ENCODE data around the gene FXYD6.

FXYD6 gene

DNA sequence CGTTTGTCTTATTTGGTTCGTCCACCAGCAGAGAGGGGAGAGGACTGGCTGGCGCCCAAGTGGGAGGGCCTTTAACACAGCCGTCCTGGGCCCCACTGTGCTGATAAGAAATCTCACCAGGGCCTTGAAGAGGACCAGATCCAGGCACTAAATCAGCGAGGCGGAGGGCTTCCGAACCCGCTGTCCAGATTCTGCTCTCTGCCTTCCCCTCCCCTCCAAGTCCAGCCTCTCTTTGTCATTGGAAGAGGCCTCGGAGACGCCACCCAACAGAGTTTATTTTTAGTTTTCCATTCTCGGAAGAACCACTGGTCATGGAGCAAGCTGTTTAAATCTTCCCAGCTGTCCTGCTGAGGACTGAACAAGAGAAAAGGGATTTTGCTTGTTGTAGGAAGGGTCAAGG is 9.3 kb upstream of the FXYD6 start:
- TF ChIP-seq EP300 (IDR thresholded peaks at IDR 0.05; ENCODE audit: borderline replicate concordance) (no peak), CEBPB (IDR thresholded peaks at IDR 0.05) (no peak), CREB1 (IDR thresholded peaks at IDR 0.05; ENCODE audit: low read depth) (no peak), NFIC (IDR thresholded peaks at IDR 0.05) (no peak), TEAD4 (IDR thresholded peaks at IDR 0.05) (no peak), RAD21 (IDR thresholded peaks at IDR 0.05; ENCODE audit: low read depth) (no peak), TCF12 (IDR thresholded peaks at IDR 0.05; ENCODE audit: low read depth) (no peak), YY1 (IDR thresholded peaks at IDR 0.05; ENCODE audit: low read depth) (no peak), ZBTB7A (IDR thresholded peaks at IDR 0.05; ENCODE audit: low read depth) (no peak), REST (IDR thresholded peaks at IDR 0.05; ENCODE audit: low read depth) (no peak)
- TF ChIP-seq, protein P1, sequence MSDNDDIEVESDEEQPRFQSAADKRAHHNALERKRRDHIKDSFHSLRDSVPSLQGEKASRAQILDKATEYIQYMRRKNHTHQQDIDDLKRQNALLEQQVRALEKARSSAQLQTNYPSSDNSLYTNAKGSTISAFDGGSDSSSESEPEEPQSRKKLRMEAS (IDR thresholded peaks at IDR 0.05): no peak
- TF ChIP-seq, protein P2, sequence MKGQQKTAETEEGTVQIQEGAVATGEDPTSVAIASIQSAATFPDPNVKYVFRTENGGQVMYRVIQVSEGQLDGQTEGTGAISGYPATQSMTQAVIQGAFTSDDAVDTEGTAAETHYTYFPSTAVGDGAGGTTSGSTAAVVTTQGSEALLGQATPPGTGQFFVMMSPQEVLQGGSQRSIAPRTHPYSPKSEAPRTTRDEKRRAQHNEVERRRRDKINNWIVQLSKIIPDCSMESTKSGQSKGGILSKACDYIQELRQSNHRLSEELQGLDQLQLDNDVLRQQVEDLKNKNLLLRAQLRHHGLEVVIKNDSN (IDR thresholded peaks at IDR 0.05): no peak

DNA sequence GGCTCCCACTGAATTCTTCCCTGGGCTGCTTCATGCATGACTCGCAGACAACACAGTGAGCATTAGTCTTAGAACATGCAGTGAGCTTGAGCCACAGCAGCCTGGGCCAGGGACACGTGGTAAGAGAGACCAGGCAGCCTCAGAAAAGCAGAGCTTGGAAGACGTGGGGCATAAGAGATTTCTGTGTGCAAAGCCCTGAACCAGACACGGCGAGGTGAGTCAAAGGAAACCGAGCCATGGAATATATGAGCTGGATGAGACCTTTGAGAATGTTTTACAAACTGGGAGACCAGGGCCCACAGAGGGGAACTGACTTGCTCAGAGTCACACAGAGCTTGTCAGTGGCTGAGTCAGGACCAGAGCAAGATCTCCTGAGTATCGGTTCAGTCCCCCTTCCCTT is 8.5 kb upstream of the FXYD6 start:
- TF ChIP-seq, protein P2 (IDR thresholded peaks at IDR 0.05): no peak
- TF ChIP-seq RAD21 (IDR thresholded peaks at IDR 0.05; ENCODE audit: low read depth) (no peak), FOXM1 (IDR thresholded peaks at IDR 0.05; ENCODE audit: borderline replicate concordance, low read depth) (no peak), TEAD4 (IDR thresholded peaks at IDR 0.05) (no peak), CREB1 (IDR thresholded peaks at IDR 0.05; ENCODE audit: low read depth) (no peak), EP300 (IDR thresholded peaks at IDR 0.05; ENCODE audit: borderline replicate concordance) (no peak), REST (IDR thresholded peaks at IDR 0.05; ENCODE audit: low read depth) (no peak), NFIC (IDR thresholded peaks at IDR 0.05) (no peak), TAF1 (IDR thresholded peaks at IDR 0.05; ENCODE audit: low read depth) (no peak), YY1 (IDR thresholded peaks at IDR 0.05; ENCODE audit: low read depth) (no peak), EGR1 (IDR thresholded peaks at IDR 0.05) (no peak), CEBPB (IDR thresholded peaks at IDR 0.05) (no peak)
- TF ChIP-seq, protein P1 (IDR thresholded peaks at IDR 0.05): no peak

GRCh38 chr11:117883063-117883462 is 6.6 kb upstream of the FXYD6 start:
- TF ChIP-seq, protein P2 (IDR thresholded peaks at IDR 0.05): no peak
- TF ChIP-seq NFIC (IDR thresholded peaks at IDR 0.05) (no peak), FOXM1 (IDR thresholded peaks at IDR 0.05; ENCODE audit: borderline replicate concordance, low read depth) (no peak), EP300 (IDR thresholded peaks at IDR 0.05; ENCODE audit: borderline replicate concordance) (no peak), TEAD4 (IDR thresholded peaks at IDR 0.05) (no peak), REST (IDR thresholded peaks at IDR 0.05; ENCODE audit: low read depth) (no peak), YY1 (IDR thresholded peaks at IDR 0.05; ENCODE audit: low read depth) (no peak), ZBTB7A (IDR thresholded peaks at IDR 0.05; ENCODE audit: low read depth) (no peak)
- TF ChIP-seq, protein P1 (IDR thresholded peaks at IDR 0.05): no peak

- TF ChIP-seq, protein P2 (IDR thresholded peaks at IDR 0.05): no peak
- no peak for TF ChIP-seq EP300 (IDR thresholded peaks at IDR 0.05; ENCODE audit: borderline replicate concordance)
- TF ChIP-seq ZBTB7A (IDR thresholded peaks at IDR 0.05; ENCODE audit: low read depth): no peak
- no peak for TF ChIP-seq CREB1 (IDR thresholded peaks at IDR 0.05; ENCODE audit: low read depth)
- TF ChIP-seq TEAD4 (IDR thresholded peaks at IDR 0.05): no peak
- TF ChIP-seq TCF12 (IDR thresholded peaks at IDR 0.05; ENCODE audit: low read depth): no peak
- no peak for TF ChIP-seq REST (IDR thresholded peaks at IDR 0.05; ENCODE audit: low read depth)
- TF ChIP-seq EGR1 (IDR thresholded peaks at IDR 0.05): no peak
- no peak for TF ChIP-seq NFIC (IDR thresholded peaks at IDR 0.05)
Observed at GRCh38 chr11:117882311-117882905, 6.0 kb upstream of the FXYD6 start.

Measured in Ishikawa (cell line).